Measurements from ENCODE around the gene STARD10.
A peak's percentile ranks its signal among the peaks of the same experiment; 100 is the strongest.
"Not testable (repeated sequence)": the region's sequence is repeated elsewhere in the genome, so short reads cannot be mapped to it uniquely, and the experiment has no call there.

Gene STARD10

GRCh38 chr11:72826191-72826941 lies 32.5 kb upstream of the STARD10 start:
- no peak for DNase-seq (ENCODE audit: low read depth in 1 of 2, low spot score in 1 of 2)

GRCh38 chr11:72825661-72826060 lies 31.8 kb upstream of the STARD10 start:
- DNase-seq (ENCODE audit: low read depth in 1 of 2, low spot score in 1 of 2) = no peak

GRCh38 chr11:72824811-72825505 lies 31.1 kb upstream of the STARD10 start:
- DNase-seq (ENCODE audit: low read depth in 1 of 2, low spot score in 1 of 2) = no peak

- no peak for DNase-seq (ENCODE audit: low read depth in 1 of 2, low spot score in 1 of 2)
Measured at GRCh38 chr11:72824020-72824419, 30.2 kb upstream of the STARD10 start.

- DNase-seq (ENCODE audit: low read depth in 1 of 2, low spot score in 1 of 2) = no peak
Measured at GRCh38 chr11:72823105-72823804, 29.4 kb upstream of the STARD10 start.

- peak; percentile 77 to 90 for DNase-seq (ENCODE audit: low read depth in 1 of 2, low spot score in 1 of 2)
Measured at GRCh38 chr11:72821920-72822799, 28.3 kb upstream of the STARD10 start.

GRCh38 chr11:72821221-72821919 lies 27.5 kb upstream of the STARD10 start:
- no peak for DNase-seq (ENCODE audit: low read depth in 1 of 2, low spot score in 1 of 2)

- DNase-seq (ENCODE audit: low read depth in 1 of 2, low spot score in 1 of 2) = no peak
Measured at GRCh38 chr11:72820439-72821139, 26.7 kb upstream of the STARD10 start.

- no peak for DNase-seq (ENCODE audit: low read depth in 1 of 2, low spot score in 1 of 2)
Measured at GRCh38 chr11:72818971-72819370, 25.1 kb upstream of the STARD10 start.

- no peak for DNase-seq (ENCODE audit: low read depth in 1 of 2, low spot score in 1 of 2)
Measured at GRCh38 chr11:72817966-72818365, 24.1 kb upstream of the STARD10 start.

GRCh38 chr11:72816404-72816990 lies 22.6 kb upstream of the STARD10 start:
- DNase-seq (ENCODE audit: low read depth in 1 of 2, low spot score in 1 of 2) = no peak

- DNase-seq (ENCODE audit: low read depth in 1 of 2, low spot score in 1 of 2) = no peak
Measured at GRCh38 chr11:72815110-72815618, 21.3 kb upstream of the STARD10 start.

- DNase-seq (ENCODE audit: low read depth in 1 of 2, low spot score in 1 of 2) = peak; percentile 77 to 86
Measured at GRCh38 chr11:72814286-72815109, 20.7 kb upstream of the STARD10 start, which contains the start of gene ATG16L2. Gene ATG16L2 (plus strand): TSS chr11:72814411. CDS start chr11:72814446, 35 bp downstream.

GRCh38 chr11:72813740-72814285 lies 20.0 kb upstream of the STARD10 start:
- peak in 1 of 2 donors; percentile 65 for DNase-seq (ENCODE audit: low read depth in 1 of 2, low spot score in 1 of 2)

- peak; percentile 35 to 56 for DNase-seq (ENCODE audit: low read depth in 1 of 2, low spot score in 1 of 2)
Measured at GRCh38 chr11:72812967-72813739, 19.3 kb upstream of the STARD10 start.

GRCh38 chr11:72812604-72812966 lies 18.7 kb upstream of the STARD10 start:
- DNase-seq (ENCODE audit: low read depth in 1 of 2, low spot score in 1 of 2) = no peak

- not testable (repeated sequence) for DNase-seq (ENCODE audit: low read depth in 1 of 2, low spot score in 1 of 2)
Measured at GRCh38 chr11:72811686-72812085, 17.8 kb upstream of the STARD10 start.
